Hepatocyte (in vitro differentiated cells): Measurements from ENCODE around the gene NAA30.

ENCODE experiments used
- CTCF ChIP-seq: fragments of 200-600 bp; sonication (generic); IDR thresholded peaks from 2 replicates; pipeline ENCODE4 v1.5.1; 2016; ENCODE audit warnings: antibody characterized with exemption, mild to moderate bottlenecking; ENCODE audit not compliant: poor library complexity
- EZH2 ChIP-seq: fragments of 200-600 bp; sonication (generic); IDR thresholded peaks from 2 replicates; pipeline ENCODE4 v1.6.1; 2016; ENCODE audit warnings: antibody characterized with exemption, mild to moderate bottlenecking, borderline replicate concordance
- EZH2phosphoT487 ChIP-seq: fragments of 200-600 bp; sonication (generic); IDR thresholded peaks from one replicate; pipeline ENCODE4 v1.6.1; 2018; ENCODE audit warnings: antibody characterized with exemption, mild to moderate bottlenecking, low read depth, moderate library complexity; ENCODE audit not compliant: unreplicated experiment, severe bottlenecking

GRCh38 chr14:57403521-57403864 is 13.1 kb downstream of the NAA30 start:
- no peak for TF ChIP-seq CTCF
- TF ChIP-seq EZH2 = no peak
- TF ChIP-seq EZH2phosphoT487 = no peak
